ENCODE data around the gene MAPK8.

MAPK8 gene

DNA sequence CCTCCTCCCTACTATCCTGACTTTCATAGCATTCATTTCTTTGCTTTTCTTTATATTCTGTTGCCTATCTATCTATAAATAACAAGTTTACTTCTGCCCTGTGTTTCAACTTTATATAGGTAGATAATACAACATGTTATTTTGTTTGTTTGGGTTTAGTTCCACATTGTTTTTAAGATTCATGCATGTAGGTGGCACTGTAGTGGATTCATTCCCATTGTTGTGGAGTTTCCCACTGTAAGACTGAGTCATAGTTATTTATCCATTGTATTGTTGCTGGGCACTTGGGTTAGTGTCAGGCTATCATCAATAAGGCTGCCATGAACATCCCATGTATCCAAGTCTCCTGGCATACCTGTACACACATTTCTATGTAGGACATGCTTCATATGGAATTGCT lies 170.7 kb downstream of the MAPK8 start:
- DNase-seq (ENCODE audit: low read depth in 2 of 2) = no peak

DNA sequence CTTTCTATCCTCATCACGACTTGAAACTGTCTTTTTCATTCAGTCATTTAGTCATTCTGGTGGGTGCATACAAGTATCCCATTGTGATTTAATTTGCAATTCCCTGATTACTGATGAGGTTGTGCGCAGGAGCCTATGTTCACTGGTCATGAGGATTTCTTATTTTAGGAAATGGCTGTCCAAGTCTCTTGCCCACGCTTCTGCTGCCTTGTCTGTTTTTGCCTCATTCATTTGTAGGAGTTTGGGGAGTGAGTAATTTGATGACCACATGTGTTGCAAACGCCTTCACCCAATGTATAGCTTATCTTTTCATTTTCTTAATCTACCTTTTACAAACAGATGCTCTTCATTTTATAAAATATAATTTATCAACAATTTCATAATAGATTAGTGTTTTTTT lies 171.1 kb downstream of the MAPK8 start:
- no peak for DNase-seq (ENCODE audit: low read depth in 2 of 2)

DNA sequence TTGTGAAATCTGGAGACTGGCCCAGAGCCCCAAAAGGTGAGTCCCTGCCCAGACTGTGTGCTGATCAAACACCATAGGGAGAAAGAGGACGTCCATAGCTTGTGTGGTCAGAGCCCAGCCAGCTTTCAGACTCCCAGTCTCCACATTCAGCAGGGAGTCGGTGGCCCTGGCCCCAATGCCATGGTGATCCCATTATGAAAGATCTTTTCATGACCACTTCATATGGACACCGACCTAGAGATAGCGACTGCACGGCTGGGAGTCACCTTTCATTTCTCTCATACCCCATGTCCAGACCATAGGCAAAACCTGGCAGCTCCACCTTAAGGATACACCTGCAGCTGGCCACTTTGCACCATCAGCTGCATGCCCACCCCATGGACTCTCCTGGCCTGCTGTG lies 172.0 kb downstream of the MAPK8 start:
- no peak for DNase-seq (ENCODE audit: low read depth in 2 of 2)

DNA sequence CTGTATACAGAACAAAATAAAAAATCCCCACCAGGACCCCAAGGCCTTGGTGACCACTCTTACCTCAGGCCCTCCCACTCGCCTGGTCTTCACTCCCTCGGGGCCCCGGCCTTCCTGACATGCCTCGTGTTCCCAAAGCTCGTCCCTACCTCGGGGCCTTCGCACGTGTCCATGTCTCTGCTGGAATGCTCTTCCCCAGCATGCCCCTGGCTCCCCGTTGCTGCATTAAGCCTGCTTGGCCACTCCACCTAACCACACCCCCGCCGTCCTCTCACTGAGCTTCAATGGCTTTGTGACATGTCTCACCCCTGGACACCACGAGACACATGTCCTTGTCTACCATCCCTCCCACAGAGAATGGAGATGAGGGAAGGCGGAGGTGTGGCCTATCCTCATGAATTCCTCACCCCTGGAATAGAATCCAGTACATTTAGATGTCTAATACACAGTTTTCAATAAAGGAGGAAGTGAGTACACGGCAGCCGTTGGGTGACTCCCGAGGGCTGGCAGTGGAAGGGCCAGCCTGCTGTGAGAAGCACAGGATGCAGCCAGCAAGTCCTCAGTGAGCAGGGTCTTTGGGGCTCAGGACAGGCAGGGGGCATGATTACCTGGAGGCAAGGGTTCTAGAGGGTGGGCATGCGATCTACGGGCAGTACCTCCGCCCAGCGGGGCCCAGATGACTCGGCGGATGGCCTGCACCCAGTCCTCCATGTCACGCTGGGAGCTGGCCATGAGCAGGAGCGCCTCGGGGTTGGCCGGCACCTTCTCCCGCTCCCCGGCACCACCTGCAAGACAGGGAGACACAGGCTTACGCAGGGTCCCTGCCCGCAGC lies 172.7 kb downstream of the MAPK8 start:
- DNase-seq (ENCODE audit: low read depth in 2 of 2) = no peak

DNA sequence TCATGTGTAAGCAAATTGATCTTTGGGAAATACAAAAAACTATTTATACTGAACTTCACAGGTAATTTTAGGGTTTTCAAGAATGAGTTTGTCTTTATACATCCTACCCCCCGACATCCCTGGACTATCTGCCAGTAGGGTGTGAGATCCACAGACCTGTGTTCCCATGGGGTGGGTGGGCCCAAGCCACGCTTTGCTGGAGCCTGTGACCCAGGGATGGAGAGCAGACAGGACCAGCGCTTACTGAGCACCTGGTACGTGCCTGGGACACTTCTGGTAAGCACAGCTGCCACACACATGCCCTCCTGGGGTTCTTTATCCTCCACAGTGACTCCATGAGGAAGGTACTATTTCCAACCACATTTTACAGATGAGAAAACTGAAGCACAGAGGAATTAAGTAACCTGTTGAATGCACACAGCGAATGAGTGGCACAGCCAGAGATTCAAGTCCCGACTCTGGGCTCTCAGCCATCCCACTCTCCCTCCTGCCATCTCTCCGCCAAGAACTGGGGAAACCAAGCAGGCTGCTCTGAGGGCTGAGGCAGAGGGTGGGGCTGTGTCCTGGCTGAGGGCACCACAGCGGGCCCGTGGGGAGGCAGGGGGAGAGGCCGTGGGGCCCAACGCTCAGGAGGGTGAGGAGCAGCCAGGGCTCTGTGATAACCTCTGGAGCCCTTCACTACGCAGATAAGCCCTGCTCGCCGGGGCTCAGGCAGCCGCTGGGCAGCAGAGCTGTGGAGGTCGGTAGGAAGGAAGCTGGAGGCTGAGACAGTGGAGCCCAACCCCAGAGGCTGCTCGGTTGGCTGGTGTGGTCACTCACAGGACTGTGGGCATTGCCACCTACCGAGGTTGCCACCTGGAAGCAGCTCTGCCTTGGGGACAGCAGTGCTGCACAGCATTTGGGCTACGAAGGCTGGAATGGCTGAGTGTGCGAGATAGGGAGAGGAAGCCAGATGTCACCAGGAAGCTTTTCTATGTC lies 174.2 kb downstream of the MAPK8 start:
- DNase-seq (ENCODE audit: low read depth in 2 of 2) = no peak

DNA sequence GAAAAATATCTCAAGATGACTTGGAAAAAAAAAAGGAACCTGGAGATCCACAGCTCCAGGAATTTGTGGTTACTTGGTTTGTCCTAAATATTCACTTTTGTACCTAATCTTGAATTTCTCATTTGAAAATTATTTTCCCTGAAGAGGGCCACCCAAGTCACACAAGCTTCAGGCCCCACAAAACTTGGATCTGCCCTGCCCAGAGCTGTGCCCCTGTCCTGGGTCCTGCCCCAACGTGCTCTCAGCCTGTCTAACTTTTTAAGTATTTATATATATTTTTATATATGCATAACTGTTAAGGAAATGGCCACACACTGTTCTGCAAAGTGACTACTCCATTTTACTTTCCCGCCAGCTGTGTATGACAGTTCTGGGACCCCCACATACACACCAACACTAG lies 174.9 kb downstream of the MAPK8 start:
- DNase-seq (ENCODE audit: low read depth in 2 of 2) = no peak

DNA sequence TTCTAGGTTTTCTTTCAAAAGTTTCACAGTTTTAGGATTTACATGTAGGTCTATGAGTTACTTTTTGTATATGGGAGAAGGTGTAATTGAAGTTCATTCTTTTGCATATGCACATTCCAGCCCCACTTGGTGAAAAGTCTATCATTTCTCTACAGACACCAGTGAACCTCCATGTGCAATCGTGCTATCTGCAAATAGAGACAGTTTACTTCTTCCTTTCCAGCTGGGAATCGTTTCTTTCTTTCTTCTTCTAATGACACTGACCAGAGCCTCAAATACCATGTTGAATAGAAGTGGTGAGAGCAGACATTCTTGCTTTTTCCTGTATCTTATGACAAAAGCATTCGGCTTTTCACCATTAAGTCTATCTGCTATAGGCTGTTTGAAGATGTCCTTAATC lies 175.7 kb downstream of the MAPK8 start:
- DNase-seq (ENCODE audit: low read depth in 2 of 2) = no peak

DNA sequence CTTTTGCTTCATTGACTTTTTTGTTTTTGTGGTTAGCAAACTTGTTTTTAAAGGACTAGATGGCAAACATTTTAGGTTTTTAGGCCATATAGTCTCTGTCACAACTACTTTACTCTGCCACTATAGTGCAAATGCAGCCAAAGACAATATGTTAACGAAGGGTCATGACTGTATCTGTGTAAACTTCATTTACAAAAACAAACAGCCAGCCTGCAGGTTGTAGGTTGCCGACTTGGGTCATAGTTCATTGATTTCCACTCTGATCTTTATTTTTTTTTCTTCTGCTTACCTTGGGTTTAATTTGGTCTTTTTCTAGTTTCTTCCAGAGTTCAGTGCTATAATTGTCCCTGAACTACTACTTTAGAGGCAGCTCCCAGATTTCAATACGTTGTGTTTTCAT lies 178.4 kb downstream of the MAPK8 start:
- no peak for DNase-seq (ENCODE audit: low read depth in 2 of 2)

DNA sequence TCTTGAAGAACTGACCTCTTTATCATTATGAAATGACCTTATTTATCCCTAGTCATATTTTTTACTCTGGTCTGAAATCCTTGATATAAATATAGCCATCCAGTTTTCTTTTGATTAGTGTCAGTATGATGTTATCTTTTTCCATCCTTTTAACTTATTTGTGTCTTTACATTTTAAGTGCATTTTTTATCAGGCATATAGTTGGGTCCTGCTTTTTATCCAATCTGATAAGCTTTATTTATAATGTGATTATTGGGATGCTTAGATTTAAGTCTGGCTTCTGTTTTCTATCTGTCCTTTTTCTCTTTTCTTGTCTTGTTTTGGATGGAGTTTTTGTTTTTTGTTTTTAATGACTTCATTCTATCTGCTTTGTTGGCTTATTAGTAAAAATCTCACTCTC lies 179.2 kb downstream of the MAPK8 start:
- no peak for DNase-seq (ENCODE audit: low read depth in 2 of 2)

DNA sequence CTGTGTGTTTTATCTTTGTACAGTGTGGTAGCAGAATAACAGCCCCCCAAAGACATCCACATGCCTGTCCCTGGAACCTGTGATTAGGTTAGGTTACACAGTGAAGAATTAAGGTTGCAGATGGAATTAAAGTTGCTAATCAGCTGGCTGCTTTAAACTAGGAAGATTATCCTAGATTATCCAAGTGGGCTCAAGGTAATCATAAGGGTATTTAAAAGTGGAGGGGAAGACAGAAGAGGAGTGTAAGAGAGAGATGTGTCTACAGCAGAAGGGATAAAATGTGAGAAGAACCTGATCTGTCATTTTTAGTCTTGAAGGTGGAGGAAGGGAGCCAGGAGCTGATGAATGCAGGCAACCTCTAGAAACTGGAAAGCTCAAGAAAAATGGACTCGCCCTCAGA lies 180.8 kb downstream of the MAPK8 start:
- DNase-seq (ENCODE audit: low read depth in 2 of 2) = no peak

All from stimulated activated CD8-positive, alpha-beta memory T cell treated with anti-CD3 and anti-CD28 coated beads, Interleukin-15, amount 100 ng/mL, for 4 hours (primary cell).